ENCODE measurements around the gene CDS1.

GRCh38 chr4:84626673-84627072 lies 43.7 kb downstream of the CDS1 start:
- TF ChIP-seq, protein P1, sequence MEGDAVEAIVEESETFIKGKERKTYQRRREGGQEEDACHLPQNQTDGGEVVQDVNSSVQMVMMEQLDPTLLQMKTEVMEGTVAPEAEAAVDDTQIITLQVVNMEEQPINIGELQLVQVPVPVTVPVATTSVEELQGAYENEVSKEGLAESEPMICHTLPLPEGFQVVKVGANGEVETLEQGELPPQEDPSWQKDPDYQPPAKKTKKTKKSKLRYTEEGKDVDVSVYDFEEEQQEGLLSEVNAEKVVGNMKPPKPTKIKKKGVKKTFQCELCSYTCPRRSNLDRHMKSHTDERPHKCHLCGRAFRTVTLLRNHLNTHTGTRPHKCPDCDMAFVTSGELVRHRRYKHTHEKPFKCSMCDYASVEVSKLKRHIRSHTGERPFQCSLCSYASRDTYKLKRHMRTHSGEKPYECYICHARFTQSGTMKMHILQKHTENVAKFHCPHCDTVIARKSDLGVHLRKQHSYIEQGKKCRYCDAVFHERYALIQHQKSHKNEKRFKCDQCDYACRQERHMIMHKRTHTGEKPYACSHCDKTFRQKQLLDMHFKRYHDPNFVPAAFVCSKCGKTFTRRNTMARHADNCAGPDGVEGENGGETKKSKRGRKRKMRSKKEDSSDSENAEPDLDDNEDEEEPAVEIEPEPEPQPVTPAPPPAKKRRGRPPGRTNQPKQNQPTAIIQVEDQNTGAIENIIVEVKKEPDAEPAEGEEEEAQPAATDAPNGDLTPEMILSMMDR (IDR thresholded peaks at IDR 0.05; ENCODE audit: low read length) = no peak
- TF ChIP-seq EZH2phosphoT487 (IDR thresholded peaks at IDR 0.05; ENCODE audit: low read length) = no peak
